ENCODE results near the gene TTC12. TPM values are rescaled to one million over a fixed set of nuclear protein-coding genes. Genes with fewer than 3 reads are reported as not detected.

Gene TTC12
- total and polyA plus RNA-seq, 2 donors (not counting 1 experiment from before 2014, with no cell fraction given) = 9.9 to 11.9 TPM

DNA sequence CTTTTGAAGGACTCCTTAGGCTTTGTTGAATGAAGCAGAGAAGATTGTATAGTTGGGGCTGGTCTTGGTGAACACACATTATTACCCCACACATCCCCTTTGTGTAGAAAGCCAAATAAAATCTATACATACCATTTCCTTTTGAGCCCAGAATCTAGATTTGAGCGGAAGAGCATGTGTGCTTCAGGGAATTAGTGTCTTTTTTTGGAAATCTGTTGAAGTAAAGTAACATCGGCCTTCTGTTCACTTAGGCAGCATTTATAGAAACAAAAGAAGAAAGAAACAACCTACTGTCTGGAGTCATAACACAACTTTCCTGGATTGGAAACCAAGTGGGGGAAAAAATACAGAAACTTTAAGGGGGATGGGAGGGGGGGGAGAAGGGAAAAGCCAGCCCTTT, 37.9 kb upstream of the TTC12 start:
- H3K4me1 ChIP-seq (ENCODE audit: control insufficient read depth, extremely low read depth, insufficient read depth, low read length) = no peaks in the 10 kb centered on the region
- H3K9ac ChIP-seq (ENCODE audit: insufficient read depth, low read length) = no peak overlapping the region
- H2AFZ ChIP-seq (ENCODE audit: low read length) = no peak overlapping the region
- no peak overlapping the region for H3K4me2 ChIP-seq (ENCODE audit: extremely low read depth, insufficient read depth, low read length)
- no peaks in the 10 kb centered on the region for H3K9me3 ChIP-seq (ENCODE audit: control insufficient read depth, insufficient read depth, low read depth, low read length)
- H3K27me3 ChIP-seq (ENCODE audit: control insufficient read depth, insufficient read depth, low read length) = no peaks in the 10 kb centered on the region
- H4K20me1 ChIP-seq (ENCODE audit: control insufficient read depth, extremely low read depth, insufficient read depth, low read length) = no peaks in the 10 kb centered on the region
- H3K36me3 ChIP-seq (ENCODE audit: control insufficient read depth, insufficient read depth, low read length) = no peaks in the 10 kb centered on the region
- TF ChIP-seq CTCF (conservative IDR thresholded peaks at IDR 0.05 in 1 of 2, IDR thresholded peaks at IDR 0.05 in 1 of 2; ENCODE audit: low read depth in 1 of 2, low read length in 2 of 2) = no peak
- TF ChIP-seq EZH2 (IDR thresholded peaks at IDR 0.05; ENCODE audit: low read length, missing control alignments) = no peak
- H3K27ac ChIP-seq (ENCODE audit: insufficient read depth, low read length) = no peak overlapping the region
- DNase-seq (ENCODE audit: low read depth in 2 of 2) = no peak
- H3K4me3 ChIP-seq (replicated peaks in 1 of 4; ENCODE audit: control extremely low read depth in 1 of 4, insufficient read depth in 1 of 4, low read depth in 3 of 4, low read length in 4 of 4) = no peak overlapping the region
- no peaks in the 10 kb centered on the region for H3K79me2 ChIP-seq (ENCODE audit: control insufficient read depth, insufficient read depth, low read length)

DNA sequence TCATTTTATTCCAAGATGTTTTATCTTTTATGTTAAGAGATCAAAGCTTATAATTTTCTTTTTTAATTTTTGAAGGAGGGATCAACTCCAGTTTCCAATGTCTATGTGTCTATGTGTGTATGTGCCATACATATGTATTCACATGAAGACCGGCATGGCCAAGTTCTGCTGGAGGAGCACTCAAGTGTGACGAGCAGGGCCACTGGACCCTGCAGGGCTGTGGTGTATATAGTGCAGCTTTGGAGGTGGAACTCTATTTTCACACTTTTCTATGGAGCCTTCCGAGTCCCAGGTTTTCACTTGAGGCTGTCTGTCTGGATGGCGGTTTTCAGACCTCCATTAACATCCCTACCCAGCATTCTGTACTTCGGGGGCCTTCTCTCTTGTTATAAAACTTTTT, 36.5 kb upstream of the TTC12 start:
- H4K20me1 ChIP-seq (ENCODE audit: control insufficient read depth, extremely low read depth, insufficient read depth, low read length) = no peaks in the 10 kb centered on the region
- H3K36me3 ChIP-seq (ENCODE audit: control insufficient read depth, insufficient read depth, low read length) = no peaks in the 10 kb centered on the region
- H3K4me3 ChIP-seq (replicated peaks in 1 of 4; ENCODE audit: control extremely low read depth in 1 of 4, insufficient read depth in 1 of 4, low read depth in 3 of 4, low read length in 4 of 4) = no peak overlapping the region
- no peaks in the 10 kb centered on the region for H3K79me2 ChIP-seq (ENCODE audit: control insufficient read depth, insufficient read depth, low read length)
- no peak overlapping the region for H3K9ac ChIP-seq (ENCODE audit: insufficient read depth, low read length)
- H3K4me1 ChIP-seq (ENCODE audit: control insufficient read depth, extremely low read depth, insufficient read depth, low read length) = no peaks in the 10 kb centered on the region
- TF ChIP-seq EZH2 (IDR thresholded peaks at IDR 0.05; ENCODE audit: low read length, missing control alignments) (no peak), CTCF (conservative IDR thresholded peaks at IDR 0.05 in 1 of 2, IDR thresholded peaks at IDR 0.05 in 1 of 2; ENCODE audit: low read depth in 1 of 2, low read length in 2 of 2) (no peak)
- H2AFZ ChIP-seq (ENCODE audit: low read length) = no peak overlapping the region
- DNase-seq (ENCODE audit: low read depth in 2 of 2) = no peak
- H3K4me2 ChIP-seq (ENCODE audit: extremely low read depth, insufficient read depth, low read length) = no peak overlapping the region
- no peak overlapping the region for H3K27ac ChIP-seq (ENCODE audit: insufficient read depth, low read length)
- no peaks in the 10 kb centered on the region for H3K27me3 ChIP-seq (ENCODE audit: control insufficient read depth, insufficient read depth, low read length)
- no peaks in the 10 kb centered on the region for H3K9me3 ChIP-seq (ENCODE audit: control insufficient read depth, insufficient read depth, low read depth, low read length)

DNA sequence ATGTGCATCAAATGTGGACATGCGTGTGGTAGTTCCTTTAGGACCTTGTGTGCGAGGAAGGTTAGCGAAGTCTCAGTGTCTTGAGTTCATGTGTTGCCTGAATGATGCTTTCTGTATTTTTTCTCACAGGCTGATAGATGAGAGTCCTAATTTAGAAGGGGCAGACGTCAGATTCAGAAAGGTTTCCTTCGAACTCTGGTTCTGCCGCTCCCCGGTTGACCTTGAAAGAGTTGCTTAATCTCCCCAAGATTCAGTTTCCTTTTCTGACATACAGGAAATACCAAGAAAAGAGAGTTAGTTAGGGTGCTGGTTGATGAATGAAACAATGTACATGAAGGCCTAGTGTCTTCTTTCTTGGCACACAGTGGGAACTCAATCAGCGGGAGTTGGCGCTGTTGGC, 35.9 kb upstream of the TTC12 start:
- Histone ChIP-seq H3K4me2 (ENCODE audit: extremely low read depth, insufficient read depth, low read length) (no peak overlapping the region), H3K27ac (ENCODE audit: insufficient read depth, low read length) (no peak overlapping the region), H3K27me3 (ENCODE audit: control insufficient read depth, insufficient read depth, low read length) (no peaks in the 10 kb centered on the region), H3K4me3 (replicated peaks in 1 of 4; ENCODE audit: control extremely low read depth in 1 of 4, insufficient read depth in 1 of 4, low read depth in 3 of 4, low read length in 4 of 4) (no peak overlapping the region), H3K4me1 (ENCODE audit: control insufficient read depth, extremely low read depth, insufficient read depth, low read length) (no peaks in the 10 kb centered on the region), H3K79me2 (ENCODE audit: control insufficient read depth, insufficient read depth, low read length) (no peaks in the 10 kb centered on the region), H2AFZ (ENCODE audit: low read length) (no peak overlapping the region), H3K9ac (ENCODE audit: insufficient read depth, low read length) (no peak overlapping the region), H3K9me3 (ENCODE audit: control insufficient read depth, insufficient read depth, low read depth, low read length) (no peaks in the 10 kb centered on the region), H3K36me3 (ENCODE audit: control insufficient read depth, insufficient read depth, low read length) (no peaks in the 10 kb centered on the region), H4K20me1 (ENCODE audit: control insufficient read depth, extremely low read depth, insufficient read depth, low read length) (no peaks in the 10 kb centered on the region)
- no peak for DNase-seq (ENCODE audit: low read depth in 2 of 2)
- TF ChIP-seq CTCF (conservative IDR thresholded peaks at IDR 0.05 in 1 of 2, IDR thresholded peaks at IDR 0.05 in 1 of 2; ENCODE audit: low read depth in 1 of 2, low read length in 2 of 2) = no peak
